Skeletal muscle satellite cell (primary cell): ENCODE results near the gene BOD1L2.

Experiments
- H3K27me3 ChIP-seq: 2 replicates; pipeline ENCODE4 v1.7.0; 2013; ENCODE audit warnings: low read length; ENCODE audit not compliant: control insufficient read depth, insufficient read depth
- H3K36me3 ChIP-seq: 2 replicates; pipeline ENCODE4 v1.7.0; 2013; ENCODE audit warnings: mild to moderate bottlenecking, control low read depth, low read length; ENCODE audit not compliant: insufficient read depth
- H3K4me1 ChIP-seq: 2 replicates; pipeline ENCODE4 v1.7.0; 2013; ENCODE audit warnings: low read length; ENCODE audit not compliant: control insufficient read depth, insufficient read depth
- H3K4me2 ChIP-seq: 2 replicates; pipeline ENCODE4 v1.7.0; 2013; ENCODE audit warnings: mild to moderate bottlenecking, low read length
- H3K4me3 ChIP-seq: 2 replicates; pipeline ENCODE4 v1.7.0; 2013; ENCODE audit warnings: low read length
- H3K9ac ChIP-seq: 2 replicates; pipeline ENCODE4 v1.7.0; 2013; ENCODE audit warnings: mild to moderate bottlenecking, low read depth, low read length, moderate library complexity
- H3K9me3 ChIP-seq: replicated peaks from 2 replicates; pipeline ENCODE4 v1.7.0; 2013; ENCODE audit warnings: mild to moderate bottlenecking, control low read depth, low read length

The BOD1L2 gene

DNA sequence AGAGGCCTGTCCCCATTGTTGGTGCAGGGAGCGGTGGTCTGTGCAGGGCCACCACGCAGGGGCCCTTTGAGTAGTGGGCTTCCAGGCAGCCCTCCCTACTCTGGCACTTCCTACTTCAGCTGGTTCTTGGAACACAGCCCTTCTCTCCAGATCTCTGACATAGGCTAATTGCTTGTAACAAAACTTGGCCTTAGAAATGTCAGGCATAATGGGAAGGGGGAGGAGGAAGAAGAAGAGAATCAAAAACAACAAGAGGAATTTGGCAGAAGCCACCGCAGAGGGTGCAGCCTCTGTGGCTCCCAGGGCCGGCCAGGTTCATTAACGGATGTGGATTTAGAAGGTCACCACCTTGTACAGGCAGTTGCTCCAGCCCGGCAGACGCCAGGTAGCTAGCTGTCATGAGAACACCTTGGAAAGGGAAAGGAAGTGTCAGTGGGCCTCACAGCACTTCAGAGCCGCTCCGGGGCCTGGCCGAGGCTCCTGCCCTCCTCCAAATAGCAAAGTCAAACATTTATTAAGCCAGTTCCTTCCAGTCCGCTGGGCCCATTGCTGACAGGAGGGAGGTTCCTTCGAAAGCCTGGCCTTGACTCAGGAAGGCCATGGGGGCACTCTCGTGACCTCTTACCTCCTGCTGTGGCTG is 7.4 kb downstream of the BOD1L2 start:
- no peaks in the 10 kb centered on the region for H3K4me1 ChIP-seq
- peaks cover under 1% of the 10 kb centered on the region for H3K27me3 ChIP-seq
- no peak overlapping the region for H3K9ac ChIP-seq
- H3K9me3 ChIP-seq = no peaks in the 10 kb centered on the region
- no peak overlapping the region for H3K4me2 ChIP-seq
- no peak overlapping the region for H3K4me3 ChIP-seq
- no peaks in the 10 kb centered on the region for H3K36me3 ChIP-seq

DNA sequence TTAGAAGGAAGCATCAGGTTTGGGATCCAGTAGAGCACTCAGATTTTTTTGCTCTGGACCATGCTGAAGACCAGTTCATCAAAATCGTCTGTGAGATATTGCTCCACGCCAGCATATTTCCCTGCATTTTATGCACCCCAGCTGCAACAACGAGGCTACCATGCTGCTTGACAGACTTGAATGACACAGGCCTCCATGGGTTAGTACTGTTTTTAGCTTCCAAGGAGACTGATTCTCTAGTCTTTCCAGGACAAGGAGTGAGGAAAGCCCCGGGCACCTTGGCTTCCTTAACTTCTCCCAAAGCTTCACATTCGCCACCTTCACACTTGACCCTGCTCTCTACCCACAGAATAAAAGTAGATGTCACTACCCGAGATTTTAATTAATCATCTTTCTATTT is 17.5 kb downstream of the BOD1L2 start:
- no peak overlapping the region for H3K4me3 ChIP-seq
- no peaks in the 10 kb centered on the region for H3K36me3 ChIP-seq
- no peaks in the 10 kb centered on the region for H3K27me3 ChIP-seq
- no peaks in the 10 kb centered on the region for H3K4me1 ChIP-seq
- H3K9me3 ChIP-seq = no peaks in the 10 kb centered on the region
- no peak overlapping the region for H3K4me2 ChIP-seq
- no peak overlapping the region for H3K9ac ChIP-seq

DNA sequence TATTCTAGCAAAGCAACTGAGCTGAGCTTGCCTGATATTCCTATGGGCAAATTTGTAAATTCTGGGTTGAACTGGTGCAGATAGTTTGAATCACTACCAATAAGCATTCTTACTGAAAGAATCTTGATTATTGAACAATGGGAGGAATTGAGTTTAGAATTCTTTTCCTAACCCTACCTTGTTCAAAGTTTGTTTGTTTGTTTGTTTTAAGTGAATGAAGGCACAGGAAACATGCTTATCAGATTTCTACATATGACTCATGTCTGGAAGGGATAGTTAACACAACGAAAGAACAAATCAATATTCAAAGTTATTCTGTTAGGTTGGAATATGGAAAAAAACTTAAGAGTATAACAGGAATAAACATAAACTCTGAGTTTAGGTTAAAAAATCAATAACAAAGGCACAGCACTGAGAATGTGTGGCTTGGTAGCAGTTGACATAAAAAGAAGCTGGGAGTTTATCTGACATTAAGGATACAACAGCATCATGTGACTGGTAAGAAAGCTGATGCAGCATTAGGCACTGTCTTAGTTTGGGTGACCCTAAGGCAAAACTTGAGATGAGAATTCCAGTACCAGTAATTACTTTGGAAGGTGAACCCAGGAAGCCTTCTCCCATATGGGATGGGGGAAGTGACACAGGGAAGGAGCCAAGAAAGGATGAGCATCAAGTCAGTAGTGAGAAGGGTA is 20.9 kb downstream of the BOD1L2 start:
- Histone ChIP-seq H3K9ac (no peak overlapping the region), H3K4me2 (no peak overlapping the region), H3K4me1 (no peaks in the 10 kb centered on the region), H3K36me3 (no peaks in the 10 kb centered on the region), H3K9me3 (no peaks in the 10 kb centered on the region), H3K4me3 (no peak overlapping the region), H3K27me3 (no peaks in the 10 kb centered on the region)

DNA sequence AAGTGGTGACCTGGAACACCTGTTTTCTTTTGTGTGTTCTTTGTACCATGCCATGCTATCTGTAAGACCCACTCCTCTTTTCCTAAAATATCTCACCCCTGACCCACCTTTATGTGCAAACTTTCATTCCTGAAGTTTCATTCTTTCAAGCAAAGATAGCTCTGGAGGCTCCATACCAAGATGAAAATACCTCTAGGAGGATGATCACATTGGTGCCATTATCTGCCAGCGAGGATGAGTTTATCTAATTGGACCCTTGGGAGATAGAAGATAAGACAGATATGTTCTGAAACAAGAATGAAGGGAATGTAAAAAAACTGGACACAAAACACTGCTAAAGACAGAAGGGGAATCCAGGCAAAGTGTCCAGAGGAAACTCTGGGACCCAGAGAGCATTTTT is 24.1 kb downstream of the BOD1L2 start:
- Histone ChIP-seq H3K4me3 (no peak overlapping the region), H3K9ac (no peak overlapping the region), H3K9me3 (no peaks in the 10 kb centered on the region), H3K27me3 (no peaks in the 10 kb centered on the region), H3K4me1 (no peaks in the 10 kb centered on the region), H3K4me2 (no peak overlapping the region), H3K36me3 (no peaks in the 10 kb centered on the region)

DNA sequence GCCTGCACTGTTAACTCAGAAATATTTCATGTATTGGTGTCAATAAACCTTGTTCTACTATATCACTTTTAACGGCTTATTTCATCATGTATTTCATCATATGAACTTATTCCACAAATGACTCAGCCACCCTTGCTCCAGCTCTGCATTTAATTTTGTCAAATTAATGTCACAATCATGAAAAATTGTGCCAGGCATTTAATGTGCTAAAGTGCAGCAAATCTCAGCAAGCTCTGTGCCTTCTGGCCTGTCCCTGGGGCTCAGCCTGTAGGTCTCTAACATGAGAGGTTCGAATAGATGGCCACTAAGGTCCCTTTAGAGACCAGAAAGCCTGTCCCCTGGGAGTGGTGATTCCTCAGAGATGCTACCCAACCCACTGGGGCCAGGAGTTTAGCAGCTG is 28.6 kb downstream of the BOD1L2 start:
- no peak overlapping the region for H3K9ac ChIP-seq
- H3K9me3 ChIP-seq = no peaks in the 10 kb centered on the region
- H3K27me3 ChIP-seq = no peaks in the 10 kb centered on the region
- H3K4me3 ChIP-seq = no peak overlapping the region
- no peaks in the 10 kb centered on the region for H3K4me1 ChIP-seq
- H3K4me2 ChIP-seq = no peak overlapping the region
- no peaks in the 10 kb centered on the region for H3K36me3 ChIP-seq

DNA sequence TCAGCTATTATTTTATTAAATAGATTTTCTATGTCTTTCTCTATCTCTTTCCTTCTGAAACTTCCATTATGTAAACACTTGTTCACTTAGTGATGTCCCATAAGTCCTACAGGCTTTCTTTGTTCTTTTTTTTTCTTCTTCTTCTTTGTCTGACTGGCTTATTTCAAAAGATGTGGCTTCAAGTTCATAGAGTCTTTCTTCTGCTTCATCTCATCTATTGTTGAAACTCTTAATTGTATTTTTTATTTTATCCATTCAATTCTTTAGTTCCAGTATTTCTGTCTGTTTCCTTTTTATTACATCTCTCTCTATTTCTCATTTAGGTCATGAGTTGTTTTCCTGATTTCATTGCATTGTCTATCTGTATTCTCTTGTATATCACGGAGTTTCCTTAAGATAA is 38.5 kb downstream of the BOD1L2 start:
- Histone ChIP-seq H3K9ac (no peak overlapping the region), H3K27me3 (no peaks in the 10 kb centered on the region), H3K36me3 (no peaks in the 10 kb centered on the region), H3K9me3 (no peaks in the 10 kb centered on the region), H3K4me2 (no peak overlapping the region), H3K4me1 (no peaks in the 10 kb centered on the region), H3K4me3 (no peak overlapping the region)

DNA sequence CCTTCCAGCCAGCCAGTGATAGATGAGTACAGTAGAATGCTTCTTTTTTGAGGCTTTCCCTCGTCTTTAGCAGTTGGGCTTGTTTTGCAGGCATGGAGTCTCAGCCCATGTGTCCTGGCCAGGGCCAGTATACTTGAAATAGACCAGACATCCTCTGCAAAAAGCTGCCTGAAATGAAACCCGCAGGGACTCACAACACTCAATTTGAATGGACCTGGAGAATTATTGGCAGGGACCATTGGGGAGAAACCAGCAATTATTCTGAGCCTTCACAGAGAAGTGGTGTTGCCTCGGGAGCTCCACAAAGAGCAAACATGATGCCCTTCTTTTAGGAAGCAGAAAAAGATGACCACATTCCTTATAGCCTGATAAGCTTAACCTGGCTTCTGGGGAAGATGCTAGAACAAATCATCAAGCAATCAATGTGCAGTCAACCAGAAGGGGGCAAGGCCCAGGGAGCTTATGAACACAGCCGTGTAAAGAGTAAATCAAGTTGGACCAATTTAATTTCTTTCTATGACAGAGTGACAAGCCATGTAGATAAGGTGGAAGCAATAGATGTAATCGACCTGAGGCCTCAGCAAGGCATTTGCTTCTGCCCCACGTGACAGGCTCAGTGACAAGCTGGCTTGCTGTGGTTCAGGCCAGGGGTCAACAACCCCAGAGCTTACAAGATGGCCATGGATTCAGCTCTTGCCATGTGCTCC is 42.1 kb downstream of the BOD1L2 start:
- H3K36me3 ChIP-seq = no peaks in the 10 kb centered on the region
- no peaks in the 10 kb centered on the region for H3K4me1 ChIP-seq
- H3K9me3 ChIP-seq = no peaks in the 10 kb centered on the region
- no peak overlapping the region for H3K4me3 ChIP-seq
- H3K27me3 ChIP-seq = no peaks in the 10 kb centered on the region
- no peak overlapping the region for H3K9ac ChIP-seq
- no peak overlapping the region for H3K4me2 ChIP-seq

DNA sequence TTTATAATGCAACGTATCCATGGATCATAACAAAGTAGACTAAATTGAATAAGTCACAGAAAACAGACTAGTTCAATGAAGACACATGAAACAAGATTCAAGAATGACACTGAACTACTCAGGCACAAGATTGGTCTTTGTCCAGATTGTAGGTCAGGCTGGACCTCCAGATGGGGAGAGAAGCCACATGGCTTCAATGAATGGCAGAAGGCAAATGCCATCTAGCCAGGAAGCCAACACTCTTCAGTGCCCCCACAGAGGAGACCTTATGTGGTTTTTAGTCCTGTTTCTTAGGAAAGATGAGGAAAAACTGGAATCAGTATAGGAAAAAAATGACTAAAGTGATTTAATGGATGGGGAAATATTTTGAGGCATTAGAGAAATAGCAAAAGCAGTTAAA is 43.1 kb downstream of the BOD1L2 start:
- no peaks in the 10 kb centered on the region for H3K27me3 ChIP-seq
- H3K9me3 ChIP-seq = no peaks in the 10 kb centered on the region
- H3K4me1 ChIP-seq = no peaks in the 10 kb centered on the region
- H3K9ac ChIP-seq = no peak overlapping the region
- no peak overlapping the region for H3K4me3 ChIP-seq
- no peak overlapping the region for H3K4me2 ChIP-seq
- H3K36me3 ChIP-seq = no peaks in the 10 kb centered on the region

DNA sequence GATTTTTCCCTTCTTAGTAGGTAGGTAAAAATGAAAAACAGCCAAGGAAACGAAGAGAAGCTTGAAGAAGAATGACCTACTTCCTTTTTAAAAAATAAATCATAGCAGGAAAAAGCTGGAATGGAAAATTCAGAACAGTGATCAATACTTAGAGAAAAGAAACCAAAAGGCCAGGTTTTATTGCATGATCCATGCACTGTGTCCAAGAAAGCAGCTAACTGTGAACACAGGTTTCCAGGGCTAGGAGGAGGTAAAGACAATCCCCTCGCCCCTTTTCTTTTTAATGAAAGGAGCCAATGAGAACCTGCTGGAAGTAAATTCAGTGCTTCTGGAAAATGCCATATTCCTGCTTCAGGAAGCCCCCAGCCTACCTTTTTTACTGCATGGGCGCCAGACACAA is 47.2 kb downstream of the BOD1L2 start:
- H3K36me3 ChIP-seq = no peaks in the 10 kb centered on the region
- H3K9ac ChIP-seq = no peak overlapping the region
- H3K9me3 ChIP-seq = no peaks in the 10 kb centered on the region
- H3K27me3 ChIP-seq = no peaks in the 10 kb centered on the region
- H3K4me1 ChIP-seq = no peaks in the 10 kb centered on the region
- H3K4me2 ChIP-seq = no peak overlapping the region
- no peak overlapping the region for H3K4me3 ChIP-seq

DNA sequence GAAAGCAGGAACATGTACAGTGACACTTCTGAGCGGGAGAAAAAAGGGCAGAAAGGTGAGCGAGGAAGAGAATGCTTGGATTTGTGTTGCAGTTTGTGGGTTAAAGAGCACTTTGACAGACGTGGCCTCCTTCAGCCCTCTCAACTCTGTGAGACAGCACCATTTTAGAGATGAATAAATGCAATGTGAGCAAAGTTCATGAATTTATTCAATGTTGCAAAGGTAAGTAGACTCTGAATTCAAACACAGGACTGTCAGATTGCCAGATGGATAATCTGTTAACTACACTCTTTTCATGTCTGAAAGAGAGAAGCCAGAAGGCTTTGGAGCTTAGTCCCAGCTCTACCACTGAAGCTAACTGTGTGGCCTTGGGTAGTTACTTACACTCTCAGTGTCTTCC is 47.7 kb downstream of the BOD1L2 start:
- Histone ChIP-seq H3K36me3 (no peaks in the 10 kb centered on the region), H3K4me2 (no peak overlapping the region), H3K9me3 (no peaks in the 10 kb centered on the region), H3K4me1 (no peaks in the 10 kb centered on the region), H3K9ac (no peak overlapping the region), H3K4me3 (no peak overlapping the region), H3K27me3 (no peaks in the 10 kb centered on the region)

DNA sequence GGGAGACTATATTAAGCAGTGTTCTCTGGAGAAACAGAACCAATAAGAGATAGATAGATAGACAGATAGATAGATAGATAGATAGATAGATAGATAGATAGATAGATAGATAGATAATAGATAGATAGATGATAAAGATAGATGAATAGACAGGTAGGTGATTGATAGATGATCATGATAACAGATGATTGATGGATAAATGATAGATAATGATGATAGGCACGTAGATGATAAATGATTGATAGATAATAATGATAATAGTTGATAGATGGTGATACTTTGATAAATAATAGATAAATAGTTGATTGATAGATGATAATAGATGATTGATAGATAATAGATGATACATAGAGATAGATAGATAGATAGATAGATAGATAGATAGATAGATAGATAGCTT is 48.5 kb downstream of the BOD1L2 start:
- Histone ChIP-seq H3K9ac (no peak overlapping the region), H3K27me3 (no peaks in the 10 kb centered on the region)

DNA sequence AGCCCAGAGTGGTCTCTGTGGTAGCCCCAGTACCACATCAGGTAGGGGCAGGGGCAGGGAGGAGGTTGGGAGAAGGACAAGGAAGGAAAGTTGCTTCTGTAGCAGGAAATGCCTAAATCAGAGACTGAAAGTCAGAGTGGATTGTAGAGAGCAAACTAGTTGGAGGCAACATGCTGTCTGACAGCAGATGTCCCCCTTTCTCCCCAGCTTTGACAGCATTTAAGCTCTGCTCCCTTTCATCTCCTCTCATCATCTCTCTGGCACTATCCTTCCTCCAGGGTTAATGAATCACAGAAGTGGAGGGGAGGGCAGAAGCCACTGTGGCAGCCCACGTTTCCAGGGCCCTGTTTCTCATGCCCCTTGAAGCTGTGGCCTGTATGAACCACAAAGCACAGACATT is 50.4 kb downstream of the BOD1L2 start:
- Histone ChIP-seq H3K36me3 (no peaks in the 10 kb centered on the region), H3K4me1 (no peaks in the 10 kb centered on the region), H3K9me3 (no peaks in the 10 kb centered on the region), H3K4me2 (no peak overlapping the region), H3K9ac (no peak overlapping the region), H3K4me3 (no peak overlapping the region), H3K27me3 (peaks cover 3% of the 10 kb centered on the region)

More for the DNA sequence above, 48.5 kb downstream of the BOD1L2 start:
- Histone ChIP-seq H3K36me3 (no peaks in the 10 kb centered on the region), H3K9me3 (no peaks in the 10 kb centered on the region), H3K4me3 (no peak overlapping the region), H3K4me1 (no peaks in the 10 kb centered on the region), H3K4me2 (no peak overlapping the region)
